HEK293 (cell line): ENCODE measurements around the gene FAN1.

Experiments used
- SCRT2 ChIP-seq: fragments of 450-650 bp; formaldehyde crosslinking; IDR thresholded peaks from 2 replicates; pipeline ENCODE4 v1.5.1; 2016; ENCODE audit warnings: missing biosample characterization, missing genetic modification characterization
- ZNF23 ChIP-seq: fragments of 450-650 bp; formaldehyde crosslinking; IDR thresholded peaks from 2 replicates; pipeline ENCODE4 v1.5.1; 2016; ENCODE audit warnings: missing biosample characterization, missing genetic modification characterization, borderline replicate concordance
- TF ChIP-seq, protein P1 (sequence below): fragments of 450-650 bp; formaldehyde crosslinking; IDR thresholded peaks from 2 replicates; pipeline ENCODE4 v1.5.1; 2016; ENCODE audit warnings: missing biosample characterization, missing genetic modification characterization
- TF ChIP-seq, protein P2 (sequence below): sonication (generic); formaldehyde crosslinking; IDR thresholded peaks from 2 replicates; pipeline ENCODE4 v1.8.1; 2022; ENCODE audit warnings: mild to moderate bottlenecking, moderate library complexity, missing genetic modification reagents
- TF ChIP-seq, protein P3 (sequence below): fragments of 450-650 bp; formaldehyde crosslinking; IDR thresholded peaks from 2 replicates; pipeline ENCODE4 v1.5.1; 2016; ENCODE audit warnings: missing biosample characterization, missing genetic modification characterization
- TF ChIP-seq, protein P4 (sequence below): fragments of 450-650 bp; formaldehyde crosslinking; IDR thresholded peaks from 2 replicates; pipeline ENCODE4 v1.5.1; 2016; ENCODE audit warnings: missing biosample characterization, missing genetic modification characterization

DNA sequence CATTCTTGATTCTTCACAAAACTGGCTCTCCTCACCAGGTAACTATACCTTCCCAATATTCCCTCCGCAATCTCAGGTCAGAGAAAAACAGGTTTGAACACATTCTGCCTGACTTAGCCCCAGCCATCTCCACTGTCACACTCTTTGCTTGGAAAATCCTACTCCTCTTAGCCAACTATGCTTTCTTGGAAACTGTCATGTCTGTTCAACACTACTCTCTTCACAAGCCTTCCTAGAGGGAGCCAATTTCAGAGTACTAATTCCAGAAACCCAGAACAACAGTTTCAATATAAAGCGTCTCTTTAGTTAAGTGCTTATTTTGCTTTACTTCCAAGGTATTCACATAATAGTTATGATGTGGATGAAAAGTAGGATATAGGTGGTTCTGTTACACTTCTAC, 66.0 kb downstream of the FAN1 start:
- TF ChIP-seq SCRT2 (tag by site-specific recombination), result no peak
- no peak for TF ChIP-seq ZNF23 (tag by site-specific recombination)
- TF ChIP-seq, protein P1, sequence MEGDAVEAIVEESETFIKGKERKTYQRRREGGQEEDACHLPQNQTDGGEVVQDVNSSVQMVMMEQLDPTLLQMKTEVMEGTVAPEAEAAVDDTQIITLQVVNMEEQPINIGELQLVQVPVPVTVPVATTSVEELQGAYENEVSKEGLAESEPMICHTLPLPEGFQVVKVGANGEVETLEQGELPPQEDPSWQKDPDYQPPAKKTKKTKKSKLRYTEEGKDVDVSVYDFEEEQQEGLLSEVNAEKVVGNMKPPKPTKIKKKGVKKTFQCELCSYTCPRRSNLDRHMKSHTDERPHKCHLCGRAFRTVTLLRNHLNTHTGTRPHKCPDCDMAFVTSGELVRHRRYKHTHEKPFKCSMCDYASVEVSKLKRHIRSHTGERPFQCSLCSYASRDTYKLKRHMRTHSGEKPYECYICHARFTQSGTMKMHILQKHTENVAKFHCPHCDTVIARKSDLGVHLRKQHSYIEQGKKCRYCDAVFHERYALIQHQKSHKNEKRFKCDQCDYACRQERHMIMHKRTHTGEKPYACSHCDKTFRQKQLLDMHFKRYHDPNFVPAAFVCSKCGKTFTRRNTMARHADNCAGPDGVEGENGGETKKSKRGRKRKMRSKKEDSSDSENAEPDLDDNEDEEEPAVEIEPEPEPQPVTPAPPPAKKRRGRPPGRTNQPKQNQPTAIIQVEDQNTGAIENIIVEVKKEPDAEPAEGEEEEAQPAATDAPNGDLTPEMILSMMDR, result no peak
- TF ChIP-seq, protein P2, sequence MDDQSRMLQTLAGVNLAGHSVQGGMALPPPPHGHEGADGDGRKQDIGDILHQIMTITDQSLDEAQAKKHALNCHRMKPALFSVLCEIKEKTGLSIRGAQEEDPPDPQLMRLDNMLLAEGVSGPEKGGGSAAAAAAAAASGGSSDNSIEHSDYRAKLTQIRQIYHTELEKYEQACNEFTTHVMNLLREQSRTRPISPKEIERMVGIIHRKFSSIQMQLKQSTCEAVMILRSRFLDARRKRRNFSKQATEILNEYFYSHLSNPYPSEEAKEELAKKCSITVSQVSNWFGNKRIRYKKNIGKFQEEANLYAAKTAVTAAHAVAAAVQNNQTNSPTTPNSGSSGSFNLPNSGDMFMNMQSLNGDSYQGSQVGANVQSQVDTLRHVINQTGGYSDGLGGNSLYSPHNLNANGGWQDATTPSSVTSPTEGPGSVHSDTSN (CRISPR knock-in tag), result no peak
- TF ChIP-seq, protein P3, sequence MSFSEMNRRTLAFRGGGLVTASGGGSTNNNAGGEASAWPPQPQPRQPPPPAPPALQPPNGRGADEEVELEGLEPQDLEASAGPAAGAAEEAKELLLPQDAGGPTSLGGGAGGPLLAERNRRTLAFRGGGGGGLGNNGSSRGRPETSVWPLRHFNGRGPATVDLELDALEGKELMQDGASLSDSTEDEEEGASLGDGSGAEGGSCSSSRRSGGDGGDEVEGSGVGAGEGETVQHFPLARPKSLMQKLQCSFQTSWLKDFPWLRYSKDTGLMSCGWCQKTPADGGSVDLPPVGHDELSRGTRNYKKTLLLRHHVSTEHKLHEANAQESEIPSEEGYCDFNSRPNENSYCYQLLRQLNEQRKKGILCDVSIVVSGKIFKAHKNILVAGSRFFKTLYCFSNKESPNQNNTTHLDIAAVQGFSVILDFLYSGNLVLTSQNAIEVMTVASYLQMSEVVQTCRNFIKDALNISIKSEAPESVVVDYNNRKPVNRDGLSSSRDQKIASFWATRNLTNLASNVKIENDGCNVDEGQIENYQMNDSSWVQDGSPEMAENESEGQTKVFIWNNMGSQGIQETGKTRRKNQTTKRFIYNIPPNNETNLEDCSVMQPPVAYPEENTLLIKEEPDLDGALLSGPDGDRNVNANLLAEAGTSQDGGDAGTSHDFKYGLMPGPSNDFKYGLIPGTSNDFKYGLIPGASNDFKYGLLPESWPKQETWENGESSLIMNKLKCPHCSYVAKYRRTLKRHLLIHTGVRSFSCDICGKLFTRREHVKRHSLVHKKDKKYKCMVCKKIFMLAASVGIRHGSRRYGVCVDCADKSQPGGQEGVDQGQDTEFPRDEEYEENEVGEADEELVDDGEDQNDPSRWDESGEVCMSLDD (tag by site-specific recombination), result no peak
- TF ChIP-seq, protein P4, sequence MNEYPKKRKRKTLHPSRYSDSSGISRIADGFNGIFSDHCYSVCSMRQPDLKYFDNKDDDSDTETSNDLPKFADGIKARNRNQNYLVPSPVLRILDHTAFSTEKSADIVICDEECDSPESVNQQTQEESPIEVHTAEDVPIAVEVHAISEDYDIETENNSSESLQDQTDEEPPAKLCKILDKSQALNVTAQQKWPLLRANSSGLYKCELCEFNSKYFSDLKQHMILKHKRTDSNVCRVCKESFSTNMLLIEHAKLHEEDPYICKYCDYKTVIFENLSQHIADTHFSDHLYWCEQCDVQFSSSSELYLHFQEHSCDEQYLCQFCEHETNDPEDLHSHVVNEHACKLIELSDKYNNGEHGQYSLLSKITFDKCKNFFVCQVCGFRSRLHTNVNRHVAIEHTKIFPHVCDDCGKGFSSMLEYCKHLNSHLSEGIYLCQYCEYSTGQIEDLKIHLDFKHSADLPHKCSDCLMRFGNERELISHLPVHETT, result no peak
